B cell (primary cell): ENCODE results near the gene COX14. TPM values are rescaled to one million over a fixed set of nuclear protein-coding genes. Genes with fewer than 3 reads are reported as not detected.
A peak's percentile ranks its signal among the peaks of the same experiment; 100 is the strongest.

Experiments
- ATAC-seq: fragments of 200-7000 bp; cut with Tn5 transposase; one replicate; pipeline ENCODE4 v1.10.0; 2021; ENCODE audit warnings: low read depth, mild to moderate bottlenecking, moderate number of reproducible peaks, moderate library complexity
- CTCF ChIA-PET: fragments of 350-600 bp; sonication (Branson Sonifier 250); formaldehyde crosslinking; loops from one replicate; lab custom pipeline; 2021; ENCODE audit warnings: antibody characterized with exemption, inconsistent platforms; lab: Charles Lee
- POLR2A ChIA-PET: fragments of 350-600 bp; sonication (Branson Sonifier 250); formaldehyde crosslinking; loops from one replicate; lab custom pipeline; 2021; ENCODE audit warnings: antibody characterized with exemption; lab: Charles Lee
- DNase-seq: peaks from one replicate; pipeline ENCODE4 v3.0.0; 2013
- H2AFZ ChIP-seq: 2 replicates; pipeline ENCODE4 v1.6.1; 2012; ENCODE audit warnings: mild to moderate bottlenecking, low read depth, low read length; ENCODE audit not compliant: insufficient read depth, poor library complexity, severe bottlenecking
- H3K27ac ChIP-seq, 2 donors: 1 replicate in 1 of 2; 2 replicates in 1 of 2; pipeline ENCODE4 v1.5.1; 2012 to 2013; ENCODE audit warnings: low read length in 2 of 2, mild to moderate bottlenecking in 2 of 2, moderate library complexity in 1 of 2
- H3K27me3 ChIP-seq, 4 experiments: fragments of 200-600 bp in 1 of 4; sonication (generic) in 1 of 4; replicated peaks in 1 of 4; 1 replicate in 2 of 4; 2 replicates in 2 of 4; pipeline versions ENCODE4 v1.6.1 to v1.7.0; 2013 to 2016; ENCODE audit warnings: low read length in 3 of 4, mild to moderate bottlenecking in 2 of 4, mixed read lengths in 1 of 4, moderate library complexity in 1 of 4; ENCODE audit not compliant: insufficient read depth in 4 of 4, control insufficient read depth in 3 of 4; ENCODE audit errors: control extremely low read depth in 1 of 4
- H3K36me3 ChIP-seq, 2 experiments: replicated peaks in 1 of 2; 1 replicate in 1 of 2; 2 replicates in 1 of 2; pipeline versions ENCODE4 v1.6.1 to v1.7.1; 2013; ENCODE audit warnings: low read length in 1 of 2; ENCODE audit not compliant: insufficient read depth in 2 of 2, control insufficient read depth in 1 of 2; ENCODE audit errors: control extremely low read depth in 1 of 2, extremely low read depth in 1 of 2
- H3K4me1 ChIP-seq, 2 donors: fragments of 200-600 bp in 1 of 2; sonication (generic) in 1 of 2; 1 replicate in 1 of 2; 2 replicates in 1 of 2; pipeline versions ENCODE4 v1.5.1 to v1.6.1; 2013 to 2017; ENCODE audit warnings: low read length in 2 of 2; ENCODE audit not compliant: control insufficient read depth in 2 of 2, insufficient read depth in 2 of 2
- H3K4me2 ChIP-seq: replicated peaks from 2 replicates; pipeline ENCODE3; 2012; ENCODE audit warnings: mild to moderate bottlenecking, low read depth, low read length; ENCODE audit not compliant: poor library complexity, severe bottlenecking
- H3K4me3 ChIP-seq, 5 experiments: fragments of 200-600 bp in 1 of 5; sonication (generic) in 1 of 5; 1 replicate in 3 of 5; 2 replicates in 2 of 5; pipeline versions ENCODE4 v1.5.1 to v1.7.0; 2011 to 2016; ENCODE audit warnings: low read length in 4 of 5, mild to moderate bottlenecking in 4 of 5, low read depth in 2 of 5, control low read depth in 1 of 5, moderate library complexity in 1 of 5; ENCODE audit not compliant: insufficient read depth in 1 of 5; ENCODE audit errors: control extremely low read depth in 1 of 5, extremely low read depth in 1 of 5
- H3K79me2 ChIP-seq: fragments of 200-600 bp; sonication (generic); one replicate; pipeline ENCODE4 v1.6.0; 2016; ENCODE audit warnings: low read length; ENCODE audit not compliant: control insufficient read depth, insufficient read depth
- H3K9ac ChIP-seq: fragments of 200-600 bp; sonication (generic); 2 replicates; pipeline ENCODE4 v1.6.1; 2017; ENCODE audit warnings: mild to moderate bottlenecking, low read length, moderate library complexity
- H3K9me3 ChIP-seq, 3 donors: one replicate each; pipeline versions ENCODE4 v1.6.1 to v1.7.1; 2013; ENCODE audit warnings: low read length in 2 of 3; ENCODE audit not compliant: control insufficient read depth in 2 of 3, insufficient read depth in 1 of 3; ENCODE audit errors: control extremely low read depth in 1 of 3
- H4K20me1 ChIP-seq: 2 replicates; pipeline ENCODE4 v1.6.0; 2012; ENCODE audit warnings: mild to moderate bottlenecking, low read length; ENCODE audit not compliant: insufficient read depth, control insufficient read depth, poor library complexity, severe bottlenecking
- H3K27ac Mint-ChIP-seq: one replicate; pipeline ENCODE4 v1.8.0; 2021; ENCODE audit warnings: mixed read lengths
- H3K27me3 Mint-ChIP-seq: one replicate; pipeline ENCODE4 v1.8.0; 2021; ENCODE audit warnings: mixed read lengths
- H3K4me1 Mint-ChIP-seq: one replicate; pipeline ENCODE4 v1.8.0; 2021; ENCODE audit warnings: mixed read lengths
- H3K4me3 Mint-ChIP-seq: one replicate; pipeline ENCODE4 v1.8.0; 2021; ENCODE audit warnings: mixed read lengths
- H3K9me3 Mint-ChIP-seq: one replicate; pipeline ENCODE4 v1.8.0; 2022; ENCODE audit warnings: mixed read lengths; ENCODE audit not compliant: insufficient read depth
- CTCF ChIP-seq: fragments of 200-600 bp; IDR thresholded peaks from one replicate; pipeline ENCODE4 v1.8.0; 2022; ENCODE audit warnings: antibody characterized with exemption, mild to moderate bottlenecking
- EZH2 ChIP-seq: IDR thresholded peaks from 2 replicates; pipeline ENCODE4 v1.6.1; 2012; ENCODE audit warnings: borderline replicate concordance, low read depth, mild to moderate bottlenecking, moderate library complexity, low read length; ENCODE audit not compliant: insufficient read depth, poor library complexity, severe bottlenecking
- WGBS: methylation state at CpG from one replicate; pipeline ENCODE4 v1.1.5; 2013; ENCODE audit warnings: missing lambda C conversion rate; ENCODE audit not compliant: insufficient coverage; 5-methylcytosine and 5-hydroxymethylcytosine counted together
- intact Hi-C: fragments of 100-400 bp; cut with micrococcal nuclease; formaldehyde crosslinking; loops from one replicate; pipeline ENCODE4 v1.10.0; 2022
- polyA plus RNA-seq: library from polyadenylated mRNA; depleted of rRNA; stranded (reverse); fragments of >200 nt; gene quantifications from 2 replicates; pipeline ENCODE4 v1.2.3, GENCODE V29; 2012
- total RNA-seq, 2 donors: library from RNA; stranded (reverse); fragments of 120-200 nt in 1 of 2; gene quantifications; 1 replicate in 1 of 2; 2 replicates in 1 of 2; pipeline versions ENCODE4 v1.2.3 to v1.2.4, GENCODE V29; 2013 to 2022

COX14 gene
- total and polyA plus RNA-seq, 2 donors (not counting 1 experiment from before 2014, with no cell fraction given), result 31.8 to 60.4 TPM

- H3K79me2 ChIP-seq, result peaks cover 10% of the 10 kb centered on the region
- Mint-ChIP-seq H3K27me3 (no peaks in the 10 kb centered on the region), H3K4me1 (peaks cover 41% of the 10 kb centered on the region), H3K27ac (peak within 1 kb of the TSS; percentile 99), H3K9me3 (no peaks in the 10 kb centered on the region), H3K4me3 (peak within 1 kb of the TSS; percentile 97)
- ChIA-PET POLR2A (interaction anchor here (0.5 to 3.5 kb wide), 12 partner anchors 15 to 344 kb away, joined by 3 to 69 read pairs (median 4); partner anchors contain the start of genes CERS5, COX14, GPD1 and RACGAP1), CTCF (interaction anchor here (0.6 to 17.2 kb wide), 21 partner anchors 8 to 971 kb away, joined by 3 to 343 read pairs (median 4); partner anchors contain the start of genes CERS5, COX14, GPD1 and LIMA1)
- H4K20me1 ChIP-seq, result peaks cover 9% of the 10 kb centered on the region
- H3K27me3 ChIP-seq, result no peaks in the 10 kb centered on the region
- peak within 1 kb of the TSS; percentile 64 to 97 (median 81) for H3K4me3 ChIP-seq
- peak within 1 kb of the TSS; percentile 80 for H3K9ac ChIP-seq
- peaks cover 13 to 33% of the 10 kb centered on the region in 2 experiments for H3K36me3 ChIP-seq
- peaks cover 13 to 20% of the 10 kb centered on the region in 2 donors for H3K4me1 ChIP-seq
- WGBS, result under 1% methylated on average over 53 of the region's 69 CpGs
- H2AFZ ChIP-seq, result peak within 1 kb of the TSS; percentile 96
- TF ChIP-seq CTCF (no peak), EZH2 (no peak)
- DNase-seq (peak; percentile 92), ATAC-seq (peak; percentile 84)
- peak within 1 kb of the TSS; percentile 87 to 92 for H3K27ac ChIP-seq
- intact Hi-C loops, result loop anchor here (1.0 kb wide), 6 partner anchors 10 to 344 kb away; partner anchors contain the start of genes CERS5, LIMA1, RACGAP1 and TMBIM6
- H3K9me3 ChIP-seq, result no peaks in the 10 kb centered on the region
- peak within 1 kb of the TSS; percentile 88 for H3K4me2 ChIP-seq
Measured at GRCh38 chr12:50084775-50085614, 27.0 kb upstream of the COX14 start, which contains the start of gene SMARCD1. Gene SMARCD1 (plus strand): TSS chr12:50085342. CDS start chr12:50085370, 28 bp downstream.
